OCI-LY3 (cell line): ENCODE data around the gene MORC3.

Experiments
- CTCF ChIP-seq: fragments of 200-600, 300-600 bp; sonication (generic); IDR thresholded peaks from 2 replicates; pipeline ENCODE4 v1.5.1; 2014; ENCODE audit warnings: antibody characterized with exemption, low read length, low read depth
- EZH2phosphoT487 ChIP-seq: fragments of 200-600 bp; shearing (Covaris generic); IDR thresholded peaks from 2 replicates; pipeline ENCODE4 v1.6.1; 2018; ENCODE audit warnings: antibody characterized with exemption, mixed run types, low read depth

- no peak for TF ChIP-seq CTCF
- TF ChIP-seq EZH2phosphoT487, result no peak
These were observed 45.9 kb upstream of the MORC3 start for GRCh38 chr21:36274128-36274527.
